GM19452 (cell line): ENCODE data around the gene OR2Y1.
"Not testable (repeated sequence)": the region's sequence is repeated elsewhere in the genome, so short reads cannot be mapped to it uniquely, and the experiment has no call there.

ENCODE experiments used
- ATAC-seq: cut with Tn5 transposase; IDR thresholded peaks from one replicate; pipeline ENCODE4 v1.9.1; 2021; ENCODE audit not compliant: unreplicated experiment

Gene OR2Y1

GRCh38 chr5:180740953-180741352, 1.1 kb upstream of the OR2Y1 start:
- not testable (repeated sequence) for ATAC-seq

DNA sequence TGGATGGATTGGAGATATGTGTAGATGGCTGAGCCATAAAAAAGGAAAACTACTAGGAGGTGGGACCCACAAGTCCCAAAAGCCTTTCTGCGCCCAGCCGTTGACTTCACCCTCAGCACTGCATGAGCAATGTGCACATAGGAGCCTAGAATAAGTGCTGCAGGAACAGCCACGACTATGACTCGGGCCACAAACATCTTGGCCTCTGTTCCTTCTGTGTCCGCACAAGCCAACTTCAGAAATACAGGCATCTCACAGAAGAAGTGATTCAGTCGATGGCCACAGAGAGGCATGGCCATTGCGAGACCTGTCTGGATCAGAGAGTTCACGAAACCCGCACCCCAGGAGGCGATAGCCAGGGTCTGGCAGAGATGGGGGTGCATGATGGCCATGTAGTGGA, 587 bp downstream of the OR2Y1 start:
- no peak for ATAC-seq

DNA sequence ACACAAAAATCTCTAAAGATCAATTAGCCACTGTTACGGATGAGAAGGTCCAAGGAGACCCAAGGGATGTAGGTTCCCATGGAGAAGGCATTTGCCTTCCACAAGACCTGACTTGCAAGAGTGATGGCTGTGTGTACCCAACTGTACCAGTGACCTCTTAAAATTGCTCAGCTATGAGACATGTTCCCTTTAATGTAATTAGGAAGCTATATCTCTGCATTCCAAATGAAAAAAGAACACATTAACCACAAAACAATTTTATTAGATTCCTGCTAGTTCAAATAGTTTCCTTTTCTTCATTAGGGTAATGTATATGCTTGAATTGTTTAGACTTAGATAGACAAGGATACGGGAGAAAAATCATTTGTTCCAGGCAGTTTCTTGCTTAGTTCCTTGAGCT, 3.3 kb downstream of the OR2Y1 start:
- ATAC-seq = no peak

DNA sequence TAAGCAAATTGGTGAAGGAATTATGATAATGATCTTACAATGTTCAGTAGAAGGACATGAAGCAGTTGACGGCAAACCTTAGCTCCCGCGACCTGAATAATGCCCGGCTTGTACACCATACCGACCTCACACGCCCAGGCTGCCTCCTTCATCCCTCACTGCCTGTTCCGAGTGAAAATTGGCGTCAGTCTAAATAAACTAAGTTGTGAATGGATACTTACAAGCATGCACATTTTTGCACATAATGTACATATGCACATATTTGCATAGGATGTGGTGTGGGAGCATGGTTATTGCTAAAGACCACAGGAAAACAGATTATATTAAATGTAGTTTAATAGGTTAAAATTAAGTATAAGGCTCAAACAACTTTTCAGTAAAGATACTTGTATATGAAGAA, 14.9 kb downstream of the OR2Y1 start:
- no peak for ATAC-seq

GRCh38 chr5:180723936-180724335, 15.9 kb downstream of the OR2Y1 start:
- no peak for ATAC-seq

- ATAC-seq = no peak
Observed at GRCh38 chr5:180720486-180720885, 19.4 kb downstream of the OR2Y1 start.

DNA sequence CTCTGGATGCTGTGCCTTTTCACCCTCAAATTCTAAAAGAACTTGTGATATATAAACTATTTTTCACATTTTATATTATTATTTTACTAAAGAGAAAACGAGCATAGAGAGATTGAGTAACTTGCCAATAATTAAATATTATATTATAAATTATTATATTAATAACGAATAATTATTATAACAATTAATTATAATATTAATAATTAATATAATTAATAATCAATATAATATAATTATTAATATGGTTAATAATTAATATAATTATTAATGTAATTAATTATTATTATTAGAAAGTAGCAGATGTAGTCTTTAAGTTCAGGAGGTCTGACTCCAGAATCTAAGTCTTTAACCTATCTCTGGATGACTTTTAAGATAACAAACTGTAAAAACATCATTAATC, 20.1 kb downstream of the OR2Y1 start:
- no peak for ATAC-seq

GRCh38 chr5:180718810-180719453, 20.9 kb downstream of the OR2Y1 start:
- ATAC-seq = no peak

DNA sequence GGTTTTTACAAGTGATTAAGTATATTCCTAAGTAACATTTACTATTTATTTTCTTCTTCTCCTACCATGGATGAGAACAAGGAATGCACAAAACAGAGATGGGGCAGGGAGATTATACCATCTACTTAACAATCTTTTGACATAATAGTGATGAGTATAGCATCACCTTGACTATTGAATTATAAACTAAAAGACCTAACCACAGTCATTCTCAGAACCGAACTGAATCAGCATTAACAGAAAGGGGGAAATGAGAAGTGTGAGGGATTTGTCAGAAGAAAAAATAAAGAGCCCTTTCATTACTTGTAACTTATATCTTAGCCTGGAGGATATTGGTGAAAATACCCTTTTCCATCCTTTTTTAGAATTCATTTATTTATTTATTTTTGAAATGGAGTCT, 21.9 kb downstream of the OR2Y1 start:
- no peak for ATAC-seq

GRCh38 chr5:180704362-180704761, 35.5 kb downstream of the OR2Y1 start:
- no peak for ATAC-seq

DNA sequence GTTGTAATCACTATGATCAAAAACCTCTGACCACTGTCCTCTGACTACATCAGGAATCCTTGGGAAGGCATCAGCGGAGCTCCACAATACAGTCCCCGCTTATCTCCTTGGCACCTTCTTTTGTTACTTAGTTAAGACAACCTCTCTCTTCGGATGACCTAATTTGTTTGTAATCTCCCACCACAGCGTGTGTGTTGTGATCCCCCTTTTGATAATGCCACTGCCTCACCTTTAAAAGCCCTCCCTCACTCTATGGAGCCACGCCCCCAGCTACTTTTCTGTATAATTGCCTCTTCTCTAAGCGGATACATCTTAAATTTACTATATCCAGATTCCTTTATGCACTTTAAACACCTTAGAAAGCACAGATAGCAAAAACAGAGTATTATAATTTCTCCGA, 35.9 kb downstream of the OR2Y1 start:
- ATAC-seq = no peak

GRCh38 chr5:180703371-180703770, 36.5 kb downstream of the OR2Y1 start:
- ATAC-seq = not testable (repeated sequence)

GRCh38 chr5:180700440-180700839, 39.4 kb downstream of the OR2Y1 start:
- ATAC-seq = not testable (repeated sequence)

DNA sequence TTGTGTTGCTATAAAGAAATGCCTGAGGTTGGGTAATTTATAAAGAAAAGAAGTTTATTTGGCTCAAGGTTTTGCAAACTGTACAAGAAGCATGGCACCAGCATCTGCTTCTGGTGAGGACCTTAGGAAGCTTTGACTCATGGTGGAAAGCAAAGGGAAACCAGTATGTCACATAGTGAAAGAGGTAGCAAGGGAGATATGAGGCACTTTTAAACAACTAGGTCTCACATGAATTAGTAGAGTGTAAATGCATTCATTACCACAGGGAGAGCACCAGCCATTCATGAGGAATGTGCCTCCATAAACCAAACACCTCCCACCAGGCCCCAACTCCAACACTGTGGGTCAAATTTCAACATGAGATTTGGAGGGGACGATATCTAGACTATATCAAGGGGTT, 40.8 kb downstream of the OR2Y1 start:
- ATAC-seq = no peak

DNA sequence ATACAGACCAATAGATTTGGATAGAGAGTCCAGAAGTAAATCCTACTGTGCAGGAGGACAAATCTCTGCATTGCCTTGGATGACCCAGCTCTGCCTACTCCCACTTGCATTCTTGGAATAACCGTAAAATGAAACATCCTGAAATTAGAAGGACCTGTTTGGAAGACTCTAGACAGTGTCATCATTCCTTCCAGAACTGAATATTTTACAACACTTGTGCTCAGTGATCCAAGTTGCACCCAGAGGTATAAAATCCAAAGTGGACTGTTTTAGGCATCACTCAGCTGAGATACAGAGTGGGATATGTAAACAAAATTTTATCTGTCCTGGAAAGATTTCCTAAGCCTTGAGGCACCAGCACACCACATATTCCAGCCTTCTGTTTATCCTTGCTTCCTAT, 43.7 kb downstream of the OR2Y1 start:
- no peak for ATAC-seq

GRCh38 chr5:180692429-180692828, 47.4 kb downstream of the OR2Y1 start:
- ATAC-seq = no peak

GRCh38 chr5:180691046-180691445, 48.8 kb downstream of the OR2Y1 start:
- ATAC-seq = no peak

- ATAC-seq = no peak
Observed at GRCh38 chr5:180690562-180690961, 49.3 kb downstream of the OR2Y1 start.

DNA sequence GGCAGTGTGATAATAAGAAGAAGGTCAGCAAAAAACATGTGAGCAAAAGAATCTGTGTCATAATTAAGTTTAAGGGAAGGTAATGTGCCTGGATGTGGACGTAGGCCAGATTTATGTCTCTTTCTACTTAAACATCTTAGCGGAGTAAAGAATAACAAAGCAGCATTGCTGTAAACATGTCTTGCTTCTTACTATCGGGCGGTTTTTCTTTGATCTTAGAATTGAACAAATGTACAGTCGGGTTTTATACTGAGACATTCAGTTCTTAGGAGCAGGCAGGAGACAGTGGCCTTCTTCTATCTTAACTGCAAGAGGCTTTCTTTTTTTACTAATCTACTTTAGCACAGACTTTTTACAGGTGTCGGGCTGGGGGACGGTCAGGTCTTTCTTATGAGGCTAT, 50.1 kb downstream of the OR2Y1 start:
- no peak for ATAC-seq
